ENCODE measurements around the gene PSMD1. TPM values are rescaled to one million over a fixed set of nuclear protein-coding genes. Genes with fewer than 3 reads are reported as not detected.
"Not testable (repeated sequence)": the region's sequence is repeated elsewhere in the genome, so short reads cannot be mapped to it uniquely, and the experiment has no call there.

The PSMD1 gene
- total RNA-seq, 2 donors from 2014 or later, result 74.1 to 114 TPM

- H3K4me3 ChIP-seq, result no peak overlapping the region
- TF ChIP-seq CTCF (IDR thresholded peaks at IDR 0.05), result no peak
- H3K4me1 ChIP-seq, result no peaks in the 10 kb centered on the region
- H3K9ac ChIP-seq (ENCODE audit: low read depth in 2 of 2, low read length in 2 of 2), result no peak overlapping the region
- no peak for DNase-seq
- no peaks in the 10 kb centered on the region for H3K27me3 ChIP-seq
- H3K9me3 ChIP-seq, result no peaks in the 10 kb centered on the region
- no peak overlapping the region for H3K27ac ChIP-seq
- intact Hi-C loops (cut with DNase I), result no loop called here
- no peaks in the 10 kb centered on the region for H3K36me3 ChIP-seq
Measured at GRCh38 chr2:231133365-231134099, 76.9 kb downstream of the PSMD1 start.

- TF ChIP-seq CTCF (IDR thresholded peaks at IDR 0.05), result no peak
- H3K9me3 ChIP-seq, result no peaks in the 10 kb centered on the region
- H3K9ac ChIP-seq (ENCODE audit: low read depth in 2 of 2, low read length in 2 of 2), result no peak overlapping the region
- H3K4me3 ChIP-seq, result no peak overlapping the region
- no peaks in the 10 kb centered on the region for H3K4me1 ChIP-seq
- H3K27me3 ChIP-seq, result no peaks in the 10 kb centered on the region
- H3K36me3 ChIP-seq, result no peaks in the 10 kb centered on the region
- intact Hi-C loops (cut with DNase I), result no loop called here
- H3K27ac ChIP-seq, result no peak overlapping the region
- no peak for DNase-seq
Measured at GRCh38 chr2:231134910-231135655, 78.4 kb downstream of the PSMD1 start.

GRCh38 chr2:231138699-231139098 is 82.0 kb downstream of the PSMD1 start:
- DNase-seq, result no peak
- Histone ChIP-seq H3K4me1 (no peaks in the 10 kb centered on the region), H3K27me3 (no peaks in the 10 kb centered on the region), H3K9ac (ENCODE audit: low read depth in 2 of 2, low read length in 2 of 2) (no peak overlapping the region), H3K9me3 (no peaks in the 10 kb centered on the region), H3K27ac (no peak overlapping the region), H3K36me3 (no peaks in the 10 kb centered on the region), H3K4me3 (no peak overlapping the region)
- TF ChIP-seq CTCF (IDR thresholded peaks at IDR 0.05), result no peak
- intact Hi-C loops (cut with DNase I), result no loop called here

- Histone ChIP-seq H3K27ac (no peak overlapping the region), H3K4me1 (no peaks in the 10 kb centered on the region), H3K36me3 (no peaks in the 10 kb centered on the region), H3K27me3 (no peaks in the 10 kb centered on the region), H3K4me3 (no peak overlapping the region), H3K9me3 (no peaks in the 10 kb centered on the region), H3K9ac (ENCODE audit: low read depth in 2 of 2, low read length in 2 of 2) (no peak overlapping the region)
- no peak for DNase-seq
- no peak for TF ChIP-seq CTCF (IDR thresholded peaks at IDR 0.05)
- intact Hi-C loops (cut with DNase I), result no loop called here
Measured at GRCh38 chr2:231139796-231140195, 83.1 kb downstream of the PSMD1 start.

- H3K36me3 ChIP-seq; H3K27ac ChIP-seq; intact Hi-C loops (cut with DNase I); DNase-seq; H3K4me3 ChIP-seq; H3K4me1 ChIP-seq; H3K9ac ChIP-seq (ENCODE audit: low read depth in 2 of 2, low read length in 2 of 2); H3K9me3 ChIP-seq; H3K27me3 ChIP-seq: not testable (repeated sequence)
Measured at GRCh38 chr2:231140808-231141207, 84.1 kb downstream of the PSMD1 start.

GRCh38 chr2:231144896-231145295 is 88.2 kb downstream of the PSMD1 start:
- Histone ChIP-seq H3K27me3 (no peaks in the 10 kb centered on the region), H3K9me3 (no peaks in the 10 kb centered on the region), H3K9ac (ENCODE audit: low read depth in 2 of 2, low read length in 2 of 2) (no peak overlapping the region), H3K27ac (no peak overlapping the region), H3K36me3 (no peaks in the 10 kb centered on the region), H3K4me3 (no peak overlapping the region), H3K4me1 (no peaks in the 10 kb centered on the region)
- no peak for DNase-seq
- intact Hi-C loops (cut with DNase I), result no loop called here
- TF ChIP-seq CTCF (IDR thresholded peaks at IDR 0.05), result no peak
